ENCODE measurements around the gene TRIM29.
A peak's percentile ranks its signal among the peaks of the same experiment; 100 is the strongest.

- 0 out of 2 replicates have a peak, but pooled peaks have one; percentile 8 for TF ChIP-seq CTCF (conservative IDR thresholded peaks at IDR 0.05; ENCODE audit: low read depth, low read length)
- TF ChIP-seq EZH2 (IDR thresholded peaks at IDR 0.05; ENCODE audit: low read length, unreplicated experiment), result no peak
- no peak for TF ChIP-seq EZH2phosphoT487 (IDR thresholded peaks at IDR 0.05; ENCODE audit: borderline replicate concordance, low read length)
These were observed 17.0 kb downstream of the TRIM29 start for GRCh38 chr11:120120805-120121335.

All from PC-3 (cell line).